ENCODE data around the gene EEF1A1. TPM values are rescaled to one million over a fixed set of nuclear protein-coding genes. Genes with fewer than 3 reads are reported as not detected.
A peak's percentile ranks its signal among the peaks of the same experiment; 100 is the strongest.
"Not testable (repeated sequence)": the region's sequence is repeated elsewhere in the genome, so short reads cannot be mapped to it uniquely, and the experiment has no call there.

The EEF1A1 gene
- total RNA-seq, result 8,853 TPM

DNA sequence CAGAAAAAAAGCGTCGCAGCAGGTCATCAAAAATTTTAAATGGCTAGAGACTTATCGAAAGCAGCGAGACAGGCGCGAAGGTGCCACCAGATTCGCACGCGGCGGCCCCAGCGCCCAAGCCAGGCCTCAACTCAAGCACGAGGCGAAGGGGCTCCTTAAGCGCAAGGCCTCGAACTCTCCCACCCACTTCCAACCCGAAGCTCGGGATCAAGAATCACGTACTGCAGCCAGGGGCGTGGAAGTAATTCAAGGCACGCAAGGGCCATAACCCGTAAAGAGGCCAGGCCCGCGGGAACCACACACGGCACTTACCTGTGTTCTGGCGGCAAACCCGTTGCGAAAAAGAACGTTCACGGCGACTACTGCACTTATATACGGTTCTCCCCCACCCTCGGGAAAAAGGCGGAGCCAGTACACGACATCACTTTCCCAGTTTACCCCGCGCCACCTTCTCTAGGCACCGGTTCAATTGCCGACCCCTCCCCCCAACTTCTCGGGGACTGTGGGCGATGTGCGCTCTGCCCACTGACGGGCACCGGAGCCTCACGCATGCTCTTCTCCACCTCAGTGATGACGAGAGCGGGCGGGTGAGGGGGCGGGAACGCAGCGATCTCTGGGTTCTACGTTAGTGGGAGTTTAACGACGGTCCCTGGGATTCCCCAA is at the start of gene EEF1A1:
Gene EEF1A1 (minus strand): TSS at position 345 of the 663 bp plus-strand sequence. CDS start 1,006 bp downstream, outside the sequence.
- DNase-seq (ENCODE audit: low spot score), result peak; percentile 100

DNA sequence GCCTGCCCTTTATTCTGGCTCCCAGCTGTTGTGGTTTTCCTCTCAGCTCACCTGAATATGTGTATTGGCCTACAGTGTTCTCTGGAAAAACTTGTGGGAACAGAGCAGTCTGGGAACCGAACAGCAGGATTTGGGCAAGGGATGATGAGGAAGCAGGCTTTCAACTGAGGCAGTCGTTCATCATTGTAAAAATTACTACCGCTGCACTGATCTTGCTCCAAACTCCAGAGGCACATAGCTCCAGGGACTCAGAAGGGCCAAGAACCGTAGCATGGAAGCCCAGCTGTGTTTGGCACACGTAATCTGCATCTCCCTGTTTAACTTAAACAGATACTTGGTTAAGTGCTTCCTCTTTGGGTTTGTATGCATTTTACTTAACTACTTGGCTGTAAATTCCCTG is 48.3 kb upstream of the EEF1A1 start:
- DNase-seq (ENCODE audit: low spot score), result no peak

GRCh38 chr6:73566954-73567591 is 46.2 kb upstream of the EEF1A1 start:
- peak; percentile 87 for DNase-seq (ENCODE audit: low spot score)

- not testable (repeated sequence) for DNase-seq (ENCODE audit: low spot score)
Observed at GRCh38 chr6:73566486-73566871, 45.6 kb upstream of the EEF1A1 start.

- DNase-seq (ENCODE audit: low spot score), result no peak
Observed at GRCh38 chr6:73565767-73566485, 45.1 kb upstream of the EEF1A1 start.

DNA sequence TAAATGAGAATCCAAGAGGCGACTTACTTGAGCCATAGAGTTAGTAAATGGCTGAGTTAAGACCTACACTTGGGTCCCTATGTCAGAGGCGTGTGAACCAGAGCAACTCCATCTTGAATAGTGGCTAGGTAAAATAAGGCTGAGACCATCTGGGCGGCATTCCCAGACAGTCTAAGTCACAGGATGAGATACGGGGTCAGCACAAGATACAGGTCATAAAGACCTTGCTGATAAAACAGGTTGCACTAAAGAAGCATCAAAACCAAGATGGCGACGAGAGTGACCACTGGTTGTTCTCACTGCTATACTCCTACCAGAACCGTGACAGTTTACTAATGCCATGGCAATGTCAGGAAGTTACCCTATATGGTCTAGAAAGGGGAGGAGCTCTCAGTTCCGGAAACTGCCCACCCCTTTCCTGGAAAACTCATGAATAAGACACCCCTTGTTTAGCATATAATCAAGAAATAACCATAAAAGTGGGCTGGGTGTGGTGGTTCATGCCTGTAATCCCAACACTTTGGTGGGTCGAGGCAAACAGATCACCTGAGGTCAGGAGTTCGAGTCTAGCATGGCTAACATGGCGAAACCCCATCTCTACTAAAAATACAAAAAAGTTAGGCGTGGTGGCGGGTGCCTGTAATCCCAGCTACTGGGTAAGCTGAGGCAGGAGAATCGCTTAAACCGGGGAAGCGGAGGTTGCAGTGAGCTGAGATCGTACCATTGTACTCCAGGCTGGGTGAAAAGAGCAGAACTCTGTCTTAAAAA is 43.9 kb upstream of the EEF1A1 start:
- no peak for DNase-seq (ENCODE audit: low spot score)

GRCh38 chr6:73562558-73562957 is 41.7 kb upstream of the EEF1A1 start:
- no peak for DNase-seq (ENCODE audit: low spot score)

GRCh38 chr6:73560853-73561407 is 40.1 kb upstream of the EEF1A1 start:
- DNase-seq (ENCODE audit: low spot score), result no peak

DNA sequence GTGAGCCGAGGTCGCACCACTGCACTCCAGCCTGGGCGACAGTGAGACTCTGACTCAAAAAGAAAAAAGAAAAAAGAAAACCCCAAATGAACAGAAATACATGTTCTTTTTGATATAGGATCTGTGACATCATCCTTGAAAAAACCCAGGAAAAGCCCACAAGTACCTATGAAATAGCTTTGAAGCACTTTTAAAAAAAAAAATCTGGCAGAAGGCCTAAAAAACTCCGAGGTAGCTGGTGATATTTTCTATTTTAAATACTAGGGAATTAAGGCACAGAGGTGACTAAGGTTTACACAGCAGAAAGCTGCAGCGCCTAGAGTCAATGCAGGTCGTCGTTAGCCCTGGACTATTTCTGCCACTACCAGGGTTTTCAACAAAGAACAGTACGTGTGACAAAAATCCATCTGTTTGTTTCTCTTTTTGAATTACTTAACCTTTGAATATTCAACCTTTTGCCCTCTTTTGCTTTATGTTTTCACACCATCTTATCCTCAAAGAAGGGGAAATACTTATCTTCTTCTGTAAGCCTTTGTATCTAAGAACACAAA is 39.4 kb upstream of the EEF1A1 start:
- no peak for DNase-seq (ENCODE audit: low spot score)

GRCh38 chr6:73559399-73559794 is 38.6 kb upstream of the EEF1A1 start:
- not testable (repeated sequence) for DNase-seq (ENCODE audit: low spot score)

- DNase-seq (ENCODE audit: low spot score), result no peak
Observed at GRCh38 chr6:73558624-73559398, 38.0 kb upstream of the EEF1A1 start.

GRCh38 chr6:73556836-73557235 is 36.0 kb upstream of the EEF1A1 start:
- DNase-seq (ENCODE audit: low spot score), result no peak

DNA sequence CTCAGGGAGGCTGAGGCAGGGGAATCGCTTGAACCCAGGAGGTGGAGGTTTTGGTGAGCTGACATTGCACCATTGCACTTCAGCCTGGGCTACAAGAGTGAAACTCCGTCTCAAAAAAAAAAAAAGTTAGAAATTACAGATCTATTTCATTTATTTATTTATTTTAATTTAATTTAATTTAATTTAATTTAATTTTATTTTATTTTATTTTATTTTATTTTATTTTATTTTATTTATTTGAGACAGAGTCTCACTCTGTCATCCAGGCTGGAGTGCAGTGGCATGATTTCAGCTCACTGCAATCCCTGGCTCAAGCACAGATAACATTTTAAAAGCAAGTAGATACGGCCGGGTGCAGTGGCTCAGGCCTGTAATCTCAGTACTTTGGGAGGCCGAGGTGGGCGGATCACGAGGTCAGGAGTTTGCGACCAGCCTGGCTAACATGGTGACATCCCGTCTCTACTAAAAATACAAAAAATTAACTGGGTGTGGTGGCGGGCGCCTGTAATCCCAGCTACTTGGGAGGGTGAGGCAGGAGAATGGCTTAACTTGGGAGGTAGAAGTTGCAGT is 34.6 kb upstream of the EEF1A1 start:
- not testable (repeated sequence) for DNase-seq (ENCODE audit: low spot score)

DNA sequence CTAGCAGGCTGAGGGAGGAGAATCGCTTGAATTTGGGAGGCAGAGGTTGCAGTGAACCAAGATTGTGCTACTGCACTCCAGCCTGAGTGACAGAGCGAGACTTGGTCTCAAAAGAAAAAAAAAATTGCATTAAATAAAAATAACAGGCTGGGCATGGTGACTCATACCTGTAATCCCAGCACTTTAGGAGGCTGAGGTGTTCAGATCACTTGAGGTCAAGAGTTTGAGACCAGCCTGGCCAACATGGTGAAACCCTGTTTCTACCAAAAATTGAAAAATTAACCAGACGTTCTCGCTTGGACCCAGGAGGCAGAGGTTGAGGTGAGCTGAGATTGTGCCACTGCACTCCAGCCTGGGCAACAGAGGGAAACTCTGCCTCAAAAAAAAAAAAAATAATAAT is 30.3 kb upstream of the EEF1A1 start:
- DNase-seq (ENCODE audit: low spot score), result not testable (repeated sequence)

- DNase-seq (ENCODE audit: low spot score), result no peak
Observed at GRCh38 chr6:73548458-73549446, 27.9 kb upstream of the EEF1A1 start.

DNA sequence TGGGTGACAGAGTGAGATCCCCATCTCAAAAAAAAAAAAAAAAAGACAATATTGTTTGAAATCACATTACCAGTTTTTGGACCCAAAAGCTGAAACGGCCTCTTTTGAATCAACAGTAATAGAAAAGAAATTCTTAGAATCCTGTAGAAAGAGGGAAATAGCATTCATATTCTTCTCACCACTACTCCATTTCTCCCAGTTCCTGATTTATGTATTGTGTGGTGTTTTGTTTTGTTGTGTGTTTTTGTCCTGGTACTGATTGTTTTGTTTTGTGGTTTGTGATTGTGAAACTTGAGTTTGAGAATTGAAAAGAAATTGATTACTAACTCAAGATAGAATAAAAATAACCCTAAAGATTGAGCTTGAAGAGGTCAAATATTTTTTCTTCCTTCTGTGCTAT is 26.2 kb upstream of the EEF1A1 start:
- DNase-seq (ENCODE audit: low spot score), result no peak

DNA sequence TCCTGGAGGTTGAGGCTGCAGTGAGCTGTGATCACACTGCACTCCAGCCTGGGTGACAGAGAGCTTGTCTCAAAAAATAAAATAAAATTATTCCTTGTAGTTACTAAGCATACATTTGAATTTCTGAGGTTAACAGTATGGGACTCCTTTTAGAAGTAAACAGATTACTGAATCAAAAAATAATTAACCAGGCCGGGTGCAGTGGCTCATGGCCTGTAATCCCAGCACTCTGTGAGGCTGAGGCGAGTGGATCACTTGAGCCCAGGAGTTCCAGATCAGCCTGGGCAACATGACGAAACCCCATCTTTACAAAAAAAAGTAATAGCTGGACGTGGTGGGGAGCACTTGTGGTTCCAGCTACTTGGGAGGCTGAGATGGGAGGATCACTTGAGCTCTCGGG is 22.1 kb upstream of the EEF1A1 start:
- DNase-seq (ENCODE audit: low spot score), result no peak

DNA sequence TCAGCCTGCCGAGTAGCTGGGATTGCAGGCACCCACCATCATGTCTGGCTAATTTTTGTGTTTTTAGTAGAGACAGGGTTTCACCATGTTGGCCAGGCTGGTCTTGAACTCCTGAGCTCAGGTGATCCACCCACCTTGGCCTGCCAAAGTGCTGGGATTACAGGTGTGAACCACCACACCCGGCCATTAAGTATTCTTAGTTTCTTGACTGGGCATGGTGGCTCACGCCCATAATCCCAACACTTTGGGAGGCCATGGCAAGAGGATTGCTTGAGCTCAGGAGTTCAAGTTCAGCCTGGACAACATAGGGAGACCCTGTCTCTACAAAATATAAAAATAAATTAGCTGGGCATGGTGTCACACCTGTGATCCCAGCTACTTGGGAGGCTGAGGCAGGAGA is 21.6 kb upstream of the EEF1A1 start:
- not testable (repeated sequence) for DNase-seq (ENCODE audit: low spot score)

DNA sequence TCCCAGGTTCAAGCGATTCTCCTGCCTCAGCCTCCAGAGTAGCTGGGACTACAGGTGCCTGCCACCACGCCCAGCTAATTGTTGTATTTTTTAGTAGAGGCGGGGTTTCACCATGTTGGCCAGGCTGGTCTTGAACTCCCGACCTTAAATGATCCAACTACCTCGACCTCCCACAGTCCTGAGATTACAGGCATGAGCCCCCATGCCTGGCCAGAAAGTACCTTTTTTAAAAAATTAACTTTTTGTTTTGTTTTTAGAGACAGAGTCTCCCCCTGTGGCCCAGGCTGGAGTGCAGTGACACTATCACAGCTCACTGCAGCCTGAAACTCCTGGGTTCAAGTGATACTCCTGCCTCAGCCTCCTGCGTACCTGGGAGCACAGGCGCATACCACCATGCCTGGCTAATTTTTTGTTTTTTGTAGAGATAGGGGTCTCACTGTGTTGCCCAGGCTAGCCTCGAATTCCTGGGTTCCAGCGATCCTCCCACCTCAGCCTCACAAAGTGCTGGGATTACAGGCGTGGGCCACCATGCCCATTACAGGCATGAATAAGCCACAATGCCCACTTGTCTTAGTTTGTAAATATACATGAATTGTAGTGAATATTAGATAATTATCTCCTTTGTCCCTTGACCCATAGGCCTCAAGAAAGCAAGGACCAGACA is 17.4 kb upstream of the EEF1A1 start:
- DNase-seq (ENCODE audit: low spot score), result no peak
